ENCODE data around the gene DZIP1L. TPM values are rescaled to one million over a fixed set of nuclear protein-coding genes. Genes with fewer than 3 reads are reported as not detected.
A peak's percentile ranks its signal among the peaks of the same experiment; 100 is the strongest.

The DZIP1L gene
- polyA plus RNA-seq, 2 of the 4 experiments (the other 2 are of a cell fraction), result 2.7 to 7.0 TPM

GRCh38 chr3:138082992-138083386 is 32.4 kb downstream of the DZIP1L start:
- H3K4me2 ChIP-seq, result peak overlapping the region; percentile 65
- H3K27ac ChIP-seq, result peak overlapping the region; percentile 87 to 88
- ATAC-seq (no peak), DNase-seq (ENCODE audit: low read depth in 1 of 2, low spot score in 1 of 2) (no peak), FAIRE-seq (no peak)
- ChIA-PET POLR2A (no interaction called here), CTCF (interaction anchor here (1.7 to 3.8 kb wide), 3 partner anchors 13 to 36 kb away, joined by 4 to 19 read pairs (median 12); no protein-coding TSS in a partner anchor)
- no peaks in the 10 kb centered on the region for H3K9me3 ChIP-seq
- TF ChIP-seq FOSL2 (IDR thresholded peaks at IDR 0.05) (no peak), FOSL2 (CRISPR knock-in tag; IDR thresholded peaks at IDR 0.05) (no peak), ESRRA (IDR thresholded peaks at IDR 0.05; ENCODE audit: borderline replicate concordance, low read length) (no peak), RNF2 (IDR thresholded peaks at IDR 0.05; ENCODE audit: borderline replicate concordance, low read depth) (no peak), MAZ (IDR thresholded peaks at IDR 0.05; ENCODE audit: borderline replicate concordance, low read depth, low read length) (no peak), CTCF (IDR thresholded peaks at IDR 0.05) (no peak), HMGXB4 (CRISPR knock-in tag; IDR thresholded peaks at IDR 0.05; ENCODE audit: borderline replicate concordance) (no peak), RCOR1 (IDR thresholded peaks at IDR 0.05; ENCODE audit: low read depth, low read length) (no peak), FOSB (CRISPR knock-in tag; IDR thresholded peaks at IDR 0.05) (no peak), RAD21 (conservative IDR thresholded peaks at IDR 0.05 in 1 of 2, IDR thresholded peaks at IDR 0.05 in 1 of 2) (no peak), PHF8 (IDR thresholded peaks at IDR 0.05; ENCODE audit: borderline replicate concordance, low read depth) (no peak), RARB (CRISPR knock-in tag; IDR thresholded peaks at IDR 0.05) (no peak), POLR2A (IDR thresholded peaks at IDR 0.05; ENCODE audit: low read length) (no peak), ELK1 (IDR thresholded peaks at IDR 0.05; ENCODE audit: low read depth, low read length) (no peak), HOXB5 (CRISPR knock-in tag; IDR thresholded peaks at IDR 0.05) (no peak)
- TF ChIP-seq, protein P1, sequence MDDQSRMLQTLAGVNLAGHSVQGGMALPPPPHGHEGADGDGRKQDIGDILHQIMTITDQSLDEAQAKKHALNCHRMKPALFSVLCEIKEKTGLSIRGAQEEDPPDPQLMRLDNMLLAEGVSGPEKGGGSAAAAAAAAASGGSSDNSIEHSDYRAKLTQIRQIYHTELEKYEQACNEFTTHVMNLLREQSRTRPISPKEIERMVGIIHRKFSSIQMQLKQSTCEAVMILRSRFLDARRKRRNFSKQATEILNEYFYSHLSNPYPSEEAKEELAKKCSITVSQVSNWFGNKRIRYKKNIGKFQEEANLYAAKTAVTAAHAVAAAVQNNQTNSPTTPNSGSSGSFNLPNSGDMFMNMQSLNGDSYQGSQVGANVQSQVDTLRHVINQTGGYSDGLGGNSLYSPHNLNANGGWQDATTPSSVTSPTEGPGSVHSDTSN (IDR thresholded peaks at IDR 0.05), result no peak
- TF ChIP-seq, protein P2, sequence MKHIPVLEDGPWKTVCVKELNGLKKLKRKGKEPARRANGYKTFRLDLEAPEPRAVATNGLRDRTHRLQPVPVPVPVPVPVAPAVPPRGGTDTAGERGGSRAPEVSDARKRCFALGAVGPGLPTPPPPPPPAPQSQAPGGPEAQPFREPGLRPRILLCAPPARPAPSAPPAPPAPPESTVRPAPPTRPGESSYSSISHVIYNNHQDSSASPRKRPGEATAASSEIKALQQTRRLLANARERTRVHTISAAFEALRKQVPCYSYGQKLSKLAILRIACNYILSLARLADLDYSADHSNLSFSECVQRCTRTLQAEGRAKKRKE (CRISPR knock-in tag; IDR thresholded peaks at IDR 0.05; ENCODE audit: low read depth), result no peak
- H3K4me1 ChIP-seq, result peaks cover 59% of the 10 kb centered on the region
- H3K4me3 ChIP-seq, result no peak overlapping the region

DNA sequence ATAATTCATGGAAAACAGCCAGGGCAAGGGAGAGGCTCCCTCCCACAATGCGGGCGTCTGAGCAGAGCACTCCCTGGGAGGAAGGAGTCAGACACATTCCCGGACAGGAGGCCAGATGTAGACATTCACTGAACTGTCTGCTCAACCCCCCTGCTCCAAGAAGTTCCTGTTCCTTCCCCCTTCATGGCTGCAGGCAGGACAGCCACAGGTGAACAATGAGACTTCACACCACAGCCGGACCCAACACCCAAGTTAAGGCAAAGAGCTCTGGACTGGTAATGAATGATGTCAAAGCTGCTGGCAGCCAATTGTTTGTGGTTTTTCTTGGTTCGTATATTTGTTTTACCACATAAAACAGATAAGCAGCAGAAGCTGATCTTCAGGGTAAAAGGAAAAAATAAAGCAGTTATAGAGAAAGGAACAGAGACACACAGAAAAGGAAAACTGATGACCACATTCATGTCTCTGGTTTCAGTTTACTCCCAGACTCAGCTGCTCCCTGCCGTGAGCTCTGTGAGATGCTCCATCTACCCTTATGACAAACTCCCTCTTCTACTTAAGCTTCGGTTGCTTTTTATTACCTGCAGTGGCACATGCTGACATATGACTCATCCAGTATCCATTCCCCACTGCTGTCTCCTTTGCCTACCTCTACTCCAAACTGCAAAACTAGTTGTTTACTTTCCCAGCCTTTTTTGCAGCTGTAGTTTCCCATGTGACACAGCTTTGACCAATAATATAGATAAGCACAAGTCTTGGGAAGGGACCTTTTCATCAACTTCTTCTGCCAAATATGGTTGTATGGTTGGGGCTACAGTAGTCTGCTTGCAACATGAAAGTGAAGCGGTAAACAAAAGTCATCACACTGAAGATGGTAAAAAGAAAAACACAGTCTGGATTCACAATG is 33.1 kb downstream of the DZIP1L start:
- ChIA-PET POLR2A (no interaction called here), CTCF (interaction anchor here (1.1 to 3.8 kb wide), 5 partner anchors 13 to 37 kb away, joined by 3 to 19 read pairs (median 4); no protein-coding TSS in a partner anchor)
- TF ChIP-seq USF2 (IDR thresholded peaks at IDR 0.05) (peak; percentile 71), MYC (IDR thresholded peaks at IDR 0.05; ENCODE audit: borderline replicate concordance, low read length) (no peak), RAD21 (conservative IDR thresholded peaks at IDR 0.05 in 1 of 2, IDR thresholded peaks at IDR 0.05 in 1 of 2) (no peak), KDM1A (IDR thresholded peaks at IDR 0.05; ENCODE audit: low read depth) (no peak), RFX5 (IDR thresholded peaks at IDR 0.05) (no peak), FOSL2 (IDR thresholded peaks at IDR 0.05) (no peak), FOSL2 (CRISPR knock-in tag; IDR thresholded peaks at IDR 0.05) (peak; percentile 75), MAFK (IDR thresholded peaks at IDR 0.05; ENCODE audit: partially characterized antibody) (no peak), EP300 (IDR thresholded peaks at IDR 0.05) (no peak)
- TF ChIP-seq, protein P3, sequence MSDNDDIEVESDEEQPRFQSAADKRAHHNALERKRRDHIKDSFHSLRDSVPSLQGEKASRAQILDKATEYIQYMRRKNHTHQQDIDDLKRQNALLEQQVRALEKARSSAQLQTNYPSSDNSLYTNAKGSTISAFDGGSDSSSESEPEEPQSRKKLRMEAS (IDR thresholded peaks at IDR 0.05), result peak; percentile 70
- DNase-seq (ENCODE audit: low read depth in 1 of 2, low spot score in 1 of 2), result peak in 1 of 2 experiments; percentile 70
- H3K27ac ChIP-seq, result peak overlapping the region; percentile 87 to 88
- peak; percentile 49 to 54 for ATAC-seq
- no peaks in the 10 kb centered on the region for H3K9me3 ChIP-seq
- peaks cover 66% of the 10 kb centered on the region for H3K4me1 ChIP-seq
- WGBS (ENCODE audit: missing lambda C conversion rate), result 19% methylated on average over 7 of the region's 8 CpGs
- no peak overlapping the region for H3K4me3 ChIP-seq
- peak overlapping the region; percentile 65 for H3K4me2 ChIP-seq
- no peak for FAIRE-seq
